ENCODE measurements around the gene SLC35F2. TPM values are rescaled to one million over a fixed set of nuclear protein-coding genes. Genes with fewer than 3 reads are reported as not detected.
"Not testable (repeated sequence)": the region's sequence is repeated elsewhere in the genome, so short reads cannot be mapped to it uniquely, and the experiment has no call there.

SLC35F2 gene
- total RNA-seq, 3 donors from 2014 or later: 33.8 to 46.3 (median 42.4) TPM

DNA sequence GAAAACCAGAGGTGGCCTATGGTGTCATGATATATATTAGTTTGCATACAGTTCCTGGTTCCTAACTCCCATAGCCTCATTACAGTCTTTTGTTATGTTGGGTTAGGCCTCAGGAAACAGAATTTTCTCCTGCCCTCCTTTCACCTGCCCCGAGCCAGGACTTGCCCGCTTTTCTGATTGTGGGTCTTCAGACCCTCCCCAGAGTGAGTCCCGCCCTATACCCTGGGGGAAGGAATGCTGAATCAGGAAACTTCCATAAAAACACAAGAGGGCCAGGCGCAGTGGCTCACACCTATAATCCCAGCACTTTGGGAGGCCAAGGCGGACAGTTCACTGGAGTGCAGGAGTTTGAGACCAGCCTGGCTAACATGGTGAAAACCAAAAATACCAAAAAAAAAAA is 70.9 kb downstream of the SLC35F2 start:
- Mint-ChIP-seq H3K27me3 (ENCODE audit: low read depth) (no peaks in the 10 kb centered on the region), H3K9me3 (no peaks in the 10 kb centered on the region), H3K36me3 (ENCODE audit: insufficient read depth) (peaks cover 6% of the 10 kb centered on the region), H3K4me3 (no peak overlapping the region), H3K4me1 (ENCODE audit: low read depth) (peaks cover 10% of the 10 kb centered on the region)
- DNase-seq (no peak), ATAC-seq (no peak)

DNA sequence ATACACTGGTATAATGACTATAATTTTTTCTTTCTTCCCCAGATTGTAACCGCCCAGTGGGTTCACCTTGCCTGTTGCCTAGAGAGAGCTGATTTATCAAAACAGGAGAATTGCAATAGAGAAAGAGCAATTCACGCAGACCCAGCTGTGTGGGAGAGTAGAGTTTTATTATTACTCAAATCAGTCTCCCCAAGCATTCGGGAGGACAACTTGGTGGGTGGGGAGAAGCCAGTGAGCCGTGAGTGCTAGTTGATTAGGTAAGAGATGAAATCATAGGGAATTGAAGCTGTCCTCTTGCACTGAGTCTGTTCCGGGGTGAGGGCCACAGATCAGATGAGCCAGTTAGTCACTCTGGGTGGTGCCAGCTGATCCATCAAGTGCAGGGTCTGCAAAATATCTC is 73.2 kb downstream of the SLC35F2 start:
- Mint-ChIP-seq H3K4me3 (no peak overlapping the region), H3K36me3 (ENCODE audit: insufficient read depth) (no peaks in the 10 kb centered on the region), H3K27me3 (ENCODE audit: low read depth) (peaks cover 3% of the 10 kb centered on the region), H3K4me1 (ENCODE audit: low read depth) (peaks cover 6% of the 10 kb centered on the region), H3K9me3 (no peaks in the 10 kb centered on the region)
- ATAC-seq: peak; percentile 74 to 89
- DNase-seq: no peak

DNA sequence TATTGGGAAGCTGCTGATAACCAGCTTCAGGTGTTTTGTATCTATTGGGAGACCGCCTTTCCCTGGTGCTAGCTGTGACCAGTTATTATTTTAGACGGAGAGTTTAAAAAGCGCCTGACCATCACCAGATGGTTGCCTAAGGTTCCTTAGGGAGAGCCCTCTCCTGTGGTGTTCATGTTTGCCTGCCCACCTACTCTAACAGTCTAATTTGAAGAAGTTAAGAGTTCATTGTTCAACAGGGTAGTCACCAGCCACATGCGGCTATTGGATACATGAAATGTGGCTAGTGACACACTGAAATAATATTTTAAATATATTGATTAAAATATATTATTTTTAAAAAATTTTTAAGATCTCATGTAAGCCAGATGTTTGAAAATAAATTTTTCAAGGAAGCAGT is 75.5 kb downstream of the SLC35F2 start:
- peaks cover 3% of the 10 kb centered on the region for H3K27me3 Mint-ChIP-seq (ENCODE audit: low read depth)
- H3K4me3 Mint-ChIP-seq: no peak overlapping the region
- peaks cover 6% of the 10 kb centered on the region for H3K4me1 Mint-ChIP-seq (ENCODE audit: low read depth)
- no peaks in the 10 kb centered on the region for H3K9me3 Mint-ChIP-seq
- ATAC-seq (no peak), DNase-seq (no peak)
- H3K36me3 Mint-ChIP-seq (ENCODE audit: insufficient read depth): no peaks in the 10 kb centered on the region

DNA sequence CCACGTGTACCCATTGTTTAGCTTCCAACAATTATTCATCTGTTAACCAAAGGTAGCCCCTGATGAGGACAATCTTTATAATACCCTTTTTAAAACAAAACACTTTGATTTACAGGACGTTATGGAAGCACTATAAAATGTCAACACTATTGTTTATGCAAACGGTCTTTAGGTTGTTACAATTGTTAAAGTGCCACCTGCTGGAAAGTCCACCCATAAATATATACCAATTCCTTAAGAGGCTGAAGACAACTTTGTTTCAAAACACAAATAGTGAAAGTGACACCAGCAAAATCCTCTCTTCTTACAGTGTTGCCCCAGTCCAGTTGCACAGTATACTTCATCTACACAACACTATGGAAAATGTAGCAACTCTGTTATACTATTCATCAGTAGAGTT is 77.8 kb downstream of the SLC35F2 start:
- H3K9me3 Mint-ChIP-seq: no peaks in the 10 kb centered on the region

DNA sequence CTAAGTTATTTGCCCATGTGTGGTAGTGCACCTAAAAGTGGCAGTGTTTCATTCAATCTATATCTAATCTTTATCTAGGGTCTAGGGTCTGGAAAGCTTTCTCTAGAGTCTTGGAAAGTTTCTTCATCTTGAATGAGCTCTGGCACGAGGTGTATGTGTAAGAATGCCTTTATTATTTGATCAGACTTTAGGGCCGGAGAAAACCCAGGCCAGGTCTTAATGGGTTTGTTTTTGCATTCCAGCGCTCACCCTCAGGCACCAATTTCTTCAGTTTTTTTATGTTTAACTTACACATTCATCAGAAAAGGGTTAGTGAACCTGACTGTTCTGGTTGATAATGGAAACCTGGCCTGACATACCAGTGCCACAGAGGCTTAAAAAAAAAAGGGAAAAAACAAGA is 78.5 kb downstream of the SLC35F2 start:
- Mint-ChIP-seq H3K9me3 (no peaks in the 10 kb centered on the region), H3K36me3 (ENCODE audit: insufficient read depth) (no peaks in the 10 kb centered on the region), H3K27me3 (ENCODE audit: low read depth) (peaks cover 3% of the 10 kb centered on the region), H3K4me1 (ENCODE audit: low read depth) (peaks cover 4% of the 10 kb centered on the region), H3K4me3 (no peak overlapping the region)
- DNase-seq (no peak), ATAC-seq (no peak)

More for the DNA sequence above, 77.8 kb downstream of the SLC35F2 start:
- DNase-seq (no peak), ATAC-seq (no peak)
- Mint-ChIP-seq H3K27me3 (ENCODE audit: low read depth) (peaks cover 3% of the 10 kb centered on the region), H3K4me3 (no peak overlapping the region), H3K4me1 (ENCODE audit: low read depth) (peaks cover 6% of the 10 kb centered on the region), H3K36me3 (ENCODE audit: insufficient read depth) (no peaks in the 10 kb centered on the region)

DNA sequence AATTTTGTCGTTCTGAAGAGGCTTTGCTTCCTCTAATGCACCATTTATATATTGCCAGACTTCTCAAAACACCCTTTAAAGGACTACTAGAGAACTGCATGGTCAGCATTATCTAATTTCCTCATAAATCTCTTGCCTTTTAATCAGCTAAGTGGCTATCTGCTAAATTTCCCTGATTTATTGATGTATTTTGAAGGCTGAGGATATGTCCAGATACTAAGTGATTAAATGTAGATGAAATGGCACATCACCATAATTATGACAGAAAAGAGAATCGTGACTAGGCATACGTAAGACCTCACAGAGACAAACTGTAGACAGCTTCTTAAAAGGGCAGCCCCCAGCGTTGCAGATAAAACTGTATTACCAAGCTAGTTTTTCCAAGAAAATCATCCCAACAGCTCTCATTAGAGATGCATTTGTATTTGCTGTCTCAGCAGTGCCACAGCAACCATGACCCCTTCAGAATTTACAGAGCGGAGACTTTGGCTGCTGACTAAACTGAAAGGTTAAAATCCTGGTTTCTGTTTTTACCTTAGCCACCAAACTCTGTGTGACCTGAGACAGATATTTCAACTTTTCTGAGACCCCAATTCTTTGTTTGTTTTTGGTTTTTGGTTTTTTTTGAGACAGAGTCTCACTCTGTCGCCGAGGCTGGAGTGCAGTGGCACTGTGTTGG is 79.6 kb downstream of the SLC35F2 start:
- Mint-ChIP-seq H3K27me3 (ENCODE audit: low read depth) (peaks cover 3% of the 10 kb centered on the region), H3K4me3 (no peak overlapping the region), H3K9me3 (no peaks in the 10 kb centered on the region), H3K4me1 (ENCODE audit: low read depth) (no peaks in the 10 kb centered on the region), H3K36me3 (ENCODE audit: insufficient read depth) (no peaks in the 10 kb centered on the region)
- ATAC-seq (no peak), DNase-seq (no peak)

DNA sequence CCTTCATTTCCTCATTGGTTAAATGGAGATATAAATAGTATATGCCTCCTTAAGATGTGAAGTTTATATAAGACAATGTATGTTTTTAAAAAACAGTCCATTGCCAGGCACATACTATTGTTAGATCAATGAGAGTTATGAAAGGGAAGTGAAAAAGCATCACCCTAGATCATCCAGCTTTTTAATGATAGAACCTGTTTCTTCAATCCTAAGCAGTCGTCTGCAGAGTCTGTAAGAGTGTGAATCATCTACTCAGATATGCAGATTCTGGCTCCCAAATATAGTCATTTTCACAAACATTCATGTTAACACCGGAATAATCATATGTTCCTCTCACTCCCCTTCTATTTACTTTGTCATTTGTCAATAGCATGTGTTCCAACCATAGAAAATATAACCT is 81.5 kb downstream of the SLC35F2 start:
- no peak for DNase-seq
- H3K4me3 Mint-ChIP-seq: no peak overlapping the region
- ATAC-seq: no peak
- no peaks in the 10 kb centered on the region for H3K4me1 Mint-ChIP-seq (ENCODE audit: low read depth)
- H3K9me3 Mint-ChIP-seq: no peaks in the 10 kb centered on the region
- H3K36me3 Mint-ChIP-seq (ENCODE audit: insufficient read depth): no peaks in the 10 kb centered on the region
- H3K27me3 Mint-ChIP-seq (ENCODE audit: low read depth): peaks cover 8% of the 10 kb centered on the region

DNA sequence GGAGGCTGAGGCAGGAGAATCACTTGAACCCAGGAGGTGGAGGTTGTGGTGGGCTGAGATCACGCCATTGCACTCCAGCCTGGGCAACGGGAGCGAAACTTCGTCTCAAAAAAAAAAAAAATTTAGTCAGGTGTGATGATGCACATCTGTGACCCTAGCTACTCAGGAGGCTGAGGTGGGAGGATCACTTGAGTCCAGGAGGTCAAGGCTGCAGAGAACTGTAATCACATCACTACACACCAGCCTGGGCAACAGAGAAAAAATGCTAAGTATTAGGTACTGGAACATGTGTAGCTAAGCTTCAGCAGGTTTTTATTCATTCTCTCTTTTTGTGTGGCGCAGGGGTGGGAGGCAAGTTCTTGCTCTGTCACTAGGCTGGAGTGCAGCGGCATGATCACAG is 82.5 kb downstream of the SLC35F2 start:
- peaks cover 10% of the 10 kb centered on the region for H3K27me3 Mint-ChIP-seq (ENCODE audit: low read depth)
- H3K4me3 Mint-ChIP-seq: no peak overlapping the region
- H3K36me3 Mint-ChIP-seq (ENCODE audit: insufficient read depth): no peaks in the 10 kb centered on the region
- no peak for ATAC-seq
- no peaks in the 10 kb centered on the region for H3K4me1 Mint-ChIP-seq (ENCODE audit: low read depth)
- DNase-seq: no peak
- no peaks in the 10 kb centered on the region for H3K9me3 Mint-ChIP-seq

DNA sequence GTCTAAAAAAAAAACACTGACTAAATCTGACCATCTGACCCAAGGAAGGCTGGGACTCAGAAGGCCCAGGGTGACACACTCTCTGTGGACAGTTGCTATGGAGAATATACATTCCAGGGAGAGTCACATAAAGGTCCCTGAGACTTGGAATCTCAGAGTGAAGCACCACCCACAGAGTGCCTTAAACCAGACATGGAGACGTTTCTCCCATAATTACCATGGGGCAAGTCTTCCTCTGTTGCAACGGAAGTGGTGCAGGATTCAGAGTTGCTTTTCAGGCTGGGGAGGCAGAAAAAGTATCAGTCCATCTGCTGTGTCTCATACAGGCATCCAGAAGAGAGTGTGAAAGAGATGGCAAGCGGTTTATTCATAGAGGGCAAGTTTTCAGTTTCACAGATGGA is 88.0 kb downstream of the SLC35F2 start:
- no peak for ATAC-seq
- DNase-seq: no peak
- Mint-ChIP-seq H3K27me3 (ENCODE audit: low read depth) (peaks cover 7% of the 10 kb centered on the region), H3K36me3 (ENCODE audit: insufficient read depth) (no peaks in the 10 kb centered on the region), H3K4me1 (ENCODE audit: low read depth) (peaks cover 3% of the 10 kb centered on the region), H3K4me3 (no peak overlapping the region), H3K9me3 (no peaks in the 10 kb centered on the region)

DNA sequence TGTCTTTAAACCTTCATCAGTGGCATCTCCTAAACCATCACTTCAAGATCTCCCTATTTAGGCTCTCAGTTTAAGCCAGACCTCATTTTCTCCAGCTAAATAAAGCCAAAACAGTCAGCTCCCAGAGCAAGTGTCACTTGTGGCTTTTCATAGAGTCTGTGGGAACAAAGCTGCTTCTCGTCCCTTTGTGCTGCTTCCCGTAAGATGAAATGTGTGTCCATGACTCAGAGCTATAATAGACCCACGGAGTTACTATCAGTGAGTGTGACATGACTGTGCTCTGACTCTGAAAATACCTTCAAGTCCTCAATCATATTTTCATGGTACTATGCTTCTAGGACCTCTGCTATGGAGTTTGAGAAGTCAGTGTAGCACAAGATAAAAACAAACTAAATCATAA is 89.4 kb downstream of the SLC35F2 start:
- Mint-ChIP-seq H3K27me3 (ENCODE audit: low read depth) (peaks cover 7% of the 10 kb centered on the region), H3K4me3 (no peak overlapping the region), H3K9me3 (no peaks in the 10 kb centered on the region), H3K36me3 (ENCODE audit: insufficient read depth) (no peaks in the 10 kb centered on the region), H3K4me1 (ENCODE audit: low read depth) (peaks cover 3% of the 10 kb centered on the region)
- peak; percentile 64 to 66 for ATAC-seq
- DNase-seq: no peak

DNA sequence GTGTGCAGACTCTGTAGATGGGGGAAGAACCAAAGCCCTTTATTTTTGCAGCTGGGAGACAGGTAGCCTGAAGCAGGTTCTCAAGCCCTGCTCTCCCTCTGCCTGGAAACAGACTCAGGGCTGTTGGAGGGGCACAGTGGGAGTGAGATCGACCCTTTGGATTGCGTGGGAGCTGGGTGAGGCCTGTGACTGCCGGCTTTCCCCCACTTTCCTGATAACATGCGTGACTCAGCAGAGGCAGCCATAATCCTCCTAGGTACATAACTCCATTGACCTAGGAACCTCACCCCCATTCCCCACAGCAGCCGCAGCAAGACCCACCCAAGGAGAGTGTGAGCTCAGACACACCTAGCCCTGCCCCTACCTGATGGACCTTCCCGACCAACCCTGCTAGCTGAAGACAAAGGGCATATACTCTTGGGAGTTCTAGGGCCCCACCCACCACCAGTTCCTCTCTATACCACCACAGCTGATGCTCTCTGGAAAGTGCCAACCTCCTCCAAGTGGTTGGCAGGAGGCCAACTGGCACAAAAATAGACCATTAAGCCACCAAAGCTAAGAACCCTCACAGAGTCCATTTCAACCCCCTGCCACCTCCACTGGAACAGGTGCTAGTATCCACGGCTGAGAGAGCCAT is 99.8 kb downstream of the SLC35F2 start:
- not testable (repeated sequence) for DNase-seq; H3K36me3 Mint-ChIP-seq (ENCODE audit: insufficient read depth); ATAC-seq; H3K9me3 Mint-ChIP-seq; H3K4me3 Mint-ChIP-seq; H3K4me1 Mint-ChIP-seq (ENCODE audit: low read depth)
- H3K27me3 Mint-ChIP-seq (ENCODE audit: low read depth): peaks cover 45% of the 10 kb centered on the region

DNA sequence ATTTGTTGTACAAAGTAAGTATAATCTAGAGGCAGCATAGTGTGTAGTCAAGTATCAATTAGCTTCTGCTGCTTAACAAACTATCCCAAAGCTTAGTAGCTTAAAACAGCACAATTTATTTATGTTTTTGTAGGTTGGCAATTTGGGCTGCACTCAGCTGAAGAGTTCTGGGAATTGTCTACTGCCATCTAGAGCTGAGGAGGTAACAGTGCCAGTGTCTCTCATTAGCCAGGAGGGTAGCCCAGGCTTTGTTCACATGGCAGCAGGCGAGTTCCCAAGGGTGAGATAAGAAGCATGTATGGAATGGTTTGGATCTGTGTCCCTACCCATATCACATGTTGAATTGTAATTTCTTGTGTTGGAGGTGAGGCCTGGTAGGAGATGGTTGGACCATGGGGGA is 100.9 kb downstream of the SLC35F2 start:
- Mint-ChIP-seq H3K4me3 (no peak overlapping the region), H3K27me3 (ENCODE audit: low read depth) (peaks cover 44% of the 10 kb centered on the region), H3K36me3 (ENCODE audit: insufficient read depth) (no peaks in the 10 kb centered on the region), H3K4me1 (ENCODE audit: low read depth) (no peaks in the 10 kb centered on the region), H3K9me3 (no peaks in the 10 kb centered on the region)
- ATAC-seq (no peak), DNase-seq (no peak)

DNA sequence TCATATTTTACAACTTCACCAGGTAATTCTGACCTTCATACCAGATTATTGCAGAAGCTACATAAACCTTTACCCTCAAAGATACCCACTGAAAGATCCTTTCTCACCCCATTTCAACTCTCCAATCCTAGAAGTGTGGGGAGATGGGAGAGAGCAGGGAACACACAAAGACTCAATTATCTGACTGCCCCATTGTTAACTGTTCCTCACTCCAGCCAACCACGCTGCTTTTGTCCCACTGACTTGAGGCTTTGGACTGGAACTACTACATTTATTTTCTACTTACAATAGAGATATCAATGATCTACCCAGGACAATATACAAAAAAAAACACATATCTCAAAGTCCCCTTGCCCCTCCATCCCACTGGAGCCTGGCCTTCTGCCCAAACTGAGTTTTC is 102.0 kb downstream of the SLC35F2 start:
- peaks cover 43% of the 10 kb centered on the region for H3K27me3 Mint-ChIP-seq (ENCODE audit: low read depth)
- no peaks in the 10 kb centered on the region for H3K36me3 Mint-ChIP-seq (ENCODE audit: insufficient read depth)
- H3K9me3 Mint-ChIP-seq: no peaks in the 10 kb centered on the region
- H3K4me3 Mint-ChIP-seq: no peak overlapping the region
- ATAC-seq (no peak), DNase-seq (no peak)
- no peaks in the 10 kb centered on the region for H3K4me1 Mint-ChIP-seq (ENCODE audit: low read depth)

DNA sequence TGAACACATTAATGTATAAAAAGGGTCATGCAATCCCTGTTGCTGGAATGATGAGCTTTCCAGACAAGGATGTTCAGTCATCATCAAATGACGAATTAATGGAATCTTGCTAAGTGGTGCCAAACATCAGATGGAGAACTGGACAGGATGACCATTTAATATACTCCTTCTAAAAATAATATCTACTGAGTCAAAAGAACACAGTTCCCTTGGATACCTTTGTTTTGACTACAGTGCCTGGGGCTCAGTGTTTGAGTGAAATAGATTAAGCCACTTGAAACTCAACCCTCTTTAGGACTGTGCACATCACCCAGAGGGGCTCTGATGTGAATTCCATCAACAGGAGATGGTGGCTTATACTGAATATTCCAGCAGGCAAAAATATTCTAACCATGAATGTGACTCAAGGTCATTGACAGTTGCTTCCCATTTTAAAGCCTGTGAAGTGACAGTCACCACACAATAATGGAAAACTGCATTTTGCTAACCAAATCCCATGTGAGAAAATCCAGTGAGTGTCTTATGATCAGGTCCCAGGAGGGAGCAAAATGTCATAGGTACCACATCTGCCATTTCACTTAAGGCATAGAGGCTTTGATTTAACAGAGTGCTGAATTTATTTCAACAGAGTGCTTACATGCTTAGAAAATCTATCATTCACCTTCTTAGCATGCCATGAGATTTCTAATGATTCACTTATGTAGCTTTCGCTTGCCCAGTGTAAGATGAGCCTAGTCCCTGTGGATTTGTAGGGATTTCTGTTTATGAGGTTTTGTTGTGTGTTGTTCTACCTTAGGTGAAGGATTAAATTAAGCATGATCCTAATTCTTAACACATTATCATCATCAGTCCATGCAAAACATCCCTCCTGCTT is 105.4 kb downstream of the SLC35F2 start:
- Mint-ChIP-seq H3K36me3 (ENCODE audit: insufficient read depth) (no peaks in the 10 kb centered on the region), H3K9me3 (no peaks in the 10 kb centered on the region), H3K4me1 (ENCODE audit: low read depth) (no peaks in the 10 kb centered on the region), H3K4me3 (no peak overlapping the region), H3K27me3 (ENCODE audit: low read depth) (peaks cover 29% of the 10 kb centered on the region)
- DNase-seq: no peak
- ATAC-seq: no peak

DNA sequence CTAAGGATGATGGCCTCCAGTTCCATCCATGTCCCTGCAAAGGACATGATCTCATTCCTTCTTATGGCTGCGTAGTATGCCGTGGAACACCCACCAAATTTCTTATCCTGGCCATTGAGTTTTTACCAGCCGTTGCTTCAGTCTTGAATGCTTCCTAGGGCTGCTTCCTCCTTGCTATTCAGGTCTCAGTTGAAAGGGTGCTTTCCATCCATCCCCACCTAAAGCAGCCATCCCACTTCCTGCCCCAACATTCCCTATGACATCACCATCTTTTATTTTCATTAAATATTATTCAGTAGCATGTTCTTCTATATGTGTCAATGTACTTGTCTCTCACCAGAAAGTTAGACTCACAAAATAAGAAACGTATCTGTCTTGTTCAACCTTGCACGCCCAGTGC is 106.1 kb downstream of the SLC35F2 start:
- no peak overlapping the region for H3K4me3 Mint-ChIP-seq
- peaks cover 25% of the 10 kb centered on the region for H3K27me3 Mint-ChIP-seq (ENCODE audit: low read depth)
- ATAC-seq (no peak), DNase-seq (no peak)
- H3K4me1 Mint-ChIP-seq (ENCODE audit: low read depth): no peaks in the 10 kb centered on the region
- H3K36me3 Mint-ChIP-seq (ENCODE audit: insufficient read depth): no peaks in the 10 kb centered on the region
- no peaks in the 10 kb centered on the region for H3K9me3 Mint-ChIP-seq
